ENCODE measurements around the gene CASTOR2.
"Not testable (repeated sequence)": the region's sequence is repeated elsewhere in the genome, so short reads cannot be mapped to it uniquely, and the experiment has no call there.

- TF ChIP-seq CTCF, POLR2A (IDR thresholded peaks at IDR 0.05): not testable (repeated sequence)
Measured at GRCh38 chr7:74975959-74976358, 11.5 kb downstream of the CASTOR2 start.

Measured in body of pancreas (tissue), 4 donors.